HepG2 (cell line): ENCODE results near the gene MAN1A2.

ENCODE experiments used
- CREM ChIP-seq, 2 experiments: sonication (generic) in 1 of 2; formaldehyde crosslinking in 1 of 2; IDR thresholded peaks; 2 replicates each; pipeline versions ENCODE4 v1.4.0 to v1.6.1; 2016 to 2020; ENCODE audit warnings: antibody characterized with exemption in 1 of 2, mild to moderate bottlenecking in 1 of 2, missing genetic modification reagents in 1 of 2
- JUNB ChIP-seq: sonication (generic); formaldehyde crosslinking; IDR thresholded peaks from 2 replicates; pipeline ENCODE4 v1.8.0; 2022; ENCODE audit warnings: missing genetic modification reagents, mild to moderate bottlenecking, borderline replicate concordance
- MEIS2 ChIP-seq: sonication (generic); formaldehyde crosslinking; IDR thresholded peaks from 2 replicates; pipeline ENCODE4 v1.9.0; 2021; ENCODE audit warnings: mild to moderate bottlenecking, missing genetic modification reagents
- MYC ChIP-seq: sonication (generic); formaldehyde crosslinking; IDR thresholded peaks from 2 replicates; pipeline ENCODE4 v1.9.0; 2021; ENCODE audit warnings: missing genetic modification reagents, borderline replicate concordance
- MYNN ChIP-seq: sonication (generic); formaldehyde crosslinking; IDR thresholded peaks from 2 replicates; pipeline ENCODE4 v1.4.0; 2020; ENCODE audit warnings: mild to moderate bottlenecking, low read depth, missing genetic modification reagents
- REPIN1 ChIP-seq: sonication (generic); formaldehyde crosslinking; IDR thresholded peaks from 2 replicates; pipeline ENCODE4 v1.8.0; 2022; ENCODE audit warnings: missing genetic modification reagents, low read depth, mild to moderate bottlenecking, borderline replicate concordance
- SALL2 ChIP-seq: sonication (generic); formaldehyde crosslinking; IDR thresholded peaks from 2 replicates; pipeline ENCODE4 v1.8.1; 2023; ENCODE audit warnings: mild to moderate bottlenecking, missing genetic modification reagents, inconsistent platforms
- U2AF2 ChIP-seq: fragments of 200-400 bp; formaldehyde crosslinking; IDR thresholded peaks from 2 replicates; pipeline ENCODE4 v1.6.1; 2017; ENCODE audit warnings: low read depth, mild to moderate bottlenecking, low read length
- ZBTB7A ChIP-seq: sonication (generic); formaldehyde crosslinking; IDR thresholded peaks from 2 replicates; pipeline ENCODE4 v1.8.0; 2022; ENCODE audit warnings: mild to moderate bottlenecking, missing genetic modification reagents
- ZNF274 ChIP-seq: sonication (generic); formaldehyde crosslinking; IDR thresholded peaks from 2 replicates; pipeline ENCODE4 v1.5.1; 2020; ENCODE audit warnings: mild to moderate bottlenecking, missing genetic modification reagents
- ZNF446 ChIP-seq: sonication (generic); formaldehyde crosslinking; IDR thresholded peaks from 2 replicates; pipeline ENCODE4 v1.5.0; 2020; ENCODE audit warnings: mild to moderate bottlenecking, missing genetic modification reagents
- TF ChIP-seq, protein P1 (sequence below): sonication (generic); formaldehyde crosslinking; IDR thresholded peaks from 2 replicates; pipeline ENCODE4 v1.4.0; 2020; ENCODE audit warnings: mild to moderate bottlenecking, missing genetic modification reagents

DNA sequence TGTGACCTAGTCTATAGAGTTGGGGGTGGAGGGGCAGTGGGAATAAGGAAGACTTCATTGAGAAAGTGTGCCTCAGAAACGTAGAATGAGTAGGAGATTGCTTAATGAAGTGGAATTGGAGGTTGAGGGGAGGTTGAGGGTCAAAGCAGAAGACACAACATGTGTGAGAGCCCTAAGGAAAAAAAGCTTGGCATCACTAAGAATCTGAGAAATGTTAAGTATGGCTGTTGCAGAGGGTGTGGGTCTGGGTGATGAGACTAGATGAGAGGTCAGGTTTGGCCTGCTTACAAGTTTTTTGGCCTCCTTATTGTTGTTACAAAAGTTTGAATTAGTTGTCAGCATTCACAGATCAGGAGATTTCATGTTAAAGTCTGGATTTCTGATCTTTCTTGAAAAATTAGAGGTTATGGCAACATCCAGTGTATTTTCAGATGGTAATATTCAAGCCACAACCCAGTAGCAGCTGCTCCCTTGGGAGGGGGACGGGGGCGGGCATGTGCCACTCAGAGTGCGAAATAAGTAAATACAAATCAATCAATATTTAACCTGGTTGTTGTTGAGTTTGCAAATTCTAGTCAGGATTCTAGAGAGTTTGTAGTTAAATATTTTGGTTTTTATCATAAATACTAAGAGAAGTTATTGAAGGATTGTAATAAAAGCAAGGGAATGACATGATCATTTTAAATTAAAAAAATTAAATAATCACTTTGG is 4.3 kb downstream of the MAN1A2 start:
- TF ChIP-seq MYC (CRISPR knock-in tag): no peak
- no peak for TF ChIP-seq U2AF2
- TF ChIP-seq REPIN1 (CRISPR knock-in tag): no peak
- no peak for TF ChIP-seq MYNN (CRISPR knock-in tag)
- no peak for TF ChIP-seq SALL2 (CRISPR knock-in tag)
- no peak for TF ChIP-seq ZBTB7A (CRISPR knock-in tag)
- TF ChIP-seq, protein P1, sequence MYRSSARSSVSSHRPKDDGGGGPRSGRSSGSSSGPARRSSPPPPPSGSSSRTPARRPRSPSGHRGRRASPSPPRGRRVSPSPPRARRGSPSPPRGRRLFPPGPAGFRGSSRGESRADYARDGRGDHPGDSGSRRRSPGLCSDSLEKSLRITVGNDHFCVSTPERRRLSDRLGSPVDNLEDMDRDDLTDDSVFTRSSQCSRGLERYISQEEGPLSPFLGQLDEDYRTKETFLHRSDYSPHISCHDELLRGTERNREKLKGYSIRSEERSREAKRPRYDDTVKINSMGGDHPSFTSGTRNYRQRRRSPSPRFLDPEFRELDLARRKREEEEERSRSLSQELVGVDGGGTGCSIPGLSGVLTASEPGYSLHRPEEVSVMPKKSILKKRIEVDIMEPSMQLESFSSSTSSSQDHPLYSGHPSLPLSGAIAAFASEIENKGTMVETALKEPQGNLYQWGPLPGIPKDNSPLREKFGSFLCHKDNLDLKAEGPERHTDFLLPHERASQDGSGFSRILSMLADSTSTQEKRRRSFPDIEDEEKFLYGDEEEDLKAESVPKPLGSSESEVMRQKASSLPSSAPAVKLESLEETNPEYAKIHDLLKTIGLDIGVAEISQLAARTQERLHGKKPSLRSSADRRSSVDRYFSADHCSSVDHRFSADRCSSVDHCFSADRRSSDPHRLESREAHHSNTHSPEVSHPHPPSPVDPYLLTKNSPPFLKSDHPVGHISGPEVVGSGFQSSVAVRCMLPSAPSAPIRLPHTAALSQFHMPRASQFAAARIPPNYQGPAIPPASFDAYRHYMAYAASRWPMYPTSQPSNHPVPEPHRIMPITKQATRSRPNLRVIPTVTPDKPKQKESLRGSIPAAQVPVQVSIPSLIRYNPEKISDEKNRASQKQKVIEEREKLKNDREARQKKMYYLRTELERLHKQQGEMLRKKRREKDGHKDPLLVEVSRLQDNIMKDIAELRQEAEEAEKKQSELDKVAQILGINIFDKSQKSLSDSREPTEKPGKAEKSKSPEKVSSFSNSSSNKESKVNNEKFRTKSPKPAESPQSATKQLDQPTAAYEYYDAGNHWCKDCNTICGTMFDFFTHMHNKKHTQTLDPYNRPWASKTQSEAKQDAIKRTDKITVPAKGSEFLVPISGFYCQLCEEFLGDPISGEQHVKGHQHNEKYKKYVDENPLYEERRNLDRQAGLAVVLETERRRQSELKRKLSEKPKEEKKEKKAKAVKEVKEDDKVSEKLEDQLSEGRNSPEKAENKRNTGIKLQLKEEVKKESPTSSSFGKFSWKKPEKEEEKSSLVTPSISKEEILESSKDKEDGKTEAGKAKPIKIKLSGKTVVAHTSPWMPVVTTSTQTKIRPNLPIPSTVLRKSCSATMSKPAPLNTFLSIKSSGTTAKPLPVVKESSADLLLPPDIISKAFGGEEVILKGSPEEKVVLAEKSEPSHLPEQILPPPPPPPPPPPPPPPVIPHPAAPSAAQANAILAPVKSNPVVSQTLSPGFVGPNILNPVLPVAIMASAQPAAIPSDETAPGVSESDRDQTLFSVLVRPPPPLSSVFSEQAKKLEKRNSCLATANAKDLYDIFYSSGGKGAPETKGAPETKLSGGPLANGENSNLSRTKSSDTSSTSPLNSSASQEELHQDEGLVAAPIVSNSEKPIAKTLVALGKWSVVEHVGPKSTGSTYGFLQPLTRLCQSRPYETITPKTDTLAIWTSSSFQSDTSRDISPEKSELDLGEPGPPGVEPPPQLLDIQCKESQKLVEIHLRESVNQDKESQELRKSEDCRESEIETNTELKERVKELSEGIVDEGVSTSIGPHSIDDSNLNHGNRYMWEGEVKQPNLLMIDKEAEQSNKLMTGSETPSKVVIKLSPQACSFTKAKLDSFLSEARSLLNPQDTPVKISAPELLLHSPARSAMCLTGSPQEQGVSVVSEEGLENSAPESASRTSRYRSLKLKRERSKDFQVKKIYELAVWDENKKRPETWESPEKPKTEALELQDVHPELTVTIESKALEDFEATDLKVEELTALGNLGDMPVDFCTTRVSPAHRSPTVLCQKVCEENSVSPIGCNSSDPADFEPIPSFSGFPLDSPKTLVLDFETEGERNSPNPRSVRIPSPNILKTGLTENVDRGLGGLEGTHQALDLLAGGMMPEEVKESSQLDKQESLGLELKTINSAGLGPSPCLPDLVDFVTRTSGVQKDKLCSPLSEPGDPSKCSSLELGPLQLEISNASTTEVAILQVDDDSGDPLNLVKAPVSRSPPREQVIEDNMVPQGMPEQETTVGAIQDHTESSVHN: no peak
- no peak for TF ChIP-seq ZNF274 (CRISPR knock-in tag)
- no peak for TF ChIP-seq CREM (IDR thresholded peaks at IDR 0.05)
- no peak for TF ChIP-seq CREM (CRISPR knock-in tag; IDR thresholded peaks at IDR 0.05)
- no peak for TF ChIP-seq MEIS2 (CRISPR knock-in tag)
- TF ChIP-seq JUNB (CRISPR knock-in tag): no peak
- TF ChIP-seq ZNF446 (CRISPR knock-in tag): no peak
